HG03354 (cell line): ENCODE measurements around the gene ANXA2R.

ENCODE experiments used
- ATAC-seq: cut with Tn5 transposase; IDR thresholded peaks from one replicate; pipeline ENCODE4 v1.9.1; 2021; ENCODE audit warnings: mild to moderate bottlenecking; ENCODE audit not compliant: unreplicated experiment, poor library complexity, severe bottlenecking

Gene ANXA2R

DNA sequence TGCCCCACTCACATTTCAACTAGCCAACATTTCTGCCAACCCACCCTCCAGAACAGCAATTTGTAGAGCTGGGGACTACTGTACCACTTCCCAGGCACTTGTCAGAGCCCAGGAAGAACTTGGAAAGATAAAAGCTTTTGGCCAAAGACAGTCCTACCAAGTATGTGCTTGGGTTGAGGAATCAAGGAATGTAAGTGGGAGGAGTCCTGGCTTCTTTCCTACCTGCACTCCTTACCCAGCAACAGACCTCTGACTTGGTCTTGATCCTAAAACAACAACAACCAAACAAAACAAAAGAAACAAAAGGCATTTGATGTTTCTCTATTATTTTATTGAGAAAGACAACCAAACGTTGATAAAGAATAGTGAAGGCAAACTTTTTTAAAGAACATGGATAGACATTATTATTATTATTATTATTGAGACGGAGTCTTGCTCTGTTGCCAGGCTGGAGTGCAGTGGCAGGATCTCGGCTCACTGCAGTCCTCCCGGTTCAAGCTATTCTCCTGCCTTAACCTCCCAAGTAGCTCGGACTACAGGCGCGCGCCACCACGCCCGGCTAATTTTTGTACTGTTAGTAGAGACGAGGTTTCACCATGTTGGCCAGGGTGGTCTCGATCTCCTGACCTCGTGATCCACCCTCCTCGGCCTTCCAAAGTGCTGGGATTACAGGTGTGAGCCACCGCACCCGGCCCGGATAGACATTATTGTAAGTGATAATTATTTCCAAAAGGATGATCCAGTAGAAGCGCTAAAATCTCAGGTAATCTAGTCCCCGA lies 33.5 kb downstream of the ANXA2R start:
- no peak for ATAC-seq

- no peak for ATAC-seq
Measured at GRCh38 chr5:43005031-43005430, 35.1 kb downstream of the ANXA2R start.

GRCh38 chr5:43001748-43002147 lies 38.4 kb downstream of the ANXA2R start:
- ATAC-seq, result no peak

- ATAC-seq, result no peak
Measured at GRCh38 chr5:43000914-43001313, 39.2 kb downstream of the ANXA2R start.

- no peak for ATAC-seq
Measured at GRCh38 chr5:43000111-43000840, 39.8 kb downstream of the ANXA2R start.

GRCh38 chr5:42995360-42995751 lies 44.8 kb downstream of the ANXA2R start:
- no peak for ATAC-seq

DNA sequence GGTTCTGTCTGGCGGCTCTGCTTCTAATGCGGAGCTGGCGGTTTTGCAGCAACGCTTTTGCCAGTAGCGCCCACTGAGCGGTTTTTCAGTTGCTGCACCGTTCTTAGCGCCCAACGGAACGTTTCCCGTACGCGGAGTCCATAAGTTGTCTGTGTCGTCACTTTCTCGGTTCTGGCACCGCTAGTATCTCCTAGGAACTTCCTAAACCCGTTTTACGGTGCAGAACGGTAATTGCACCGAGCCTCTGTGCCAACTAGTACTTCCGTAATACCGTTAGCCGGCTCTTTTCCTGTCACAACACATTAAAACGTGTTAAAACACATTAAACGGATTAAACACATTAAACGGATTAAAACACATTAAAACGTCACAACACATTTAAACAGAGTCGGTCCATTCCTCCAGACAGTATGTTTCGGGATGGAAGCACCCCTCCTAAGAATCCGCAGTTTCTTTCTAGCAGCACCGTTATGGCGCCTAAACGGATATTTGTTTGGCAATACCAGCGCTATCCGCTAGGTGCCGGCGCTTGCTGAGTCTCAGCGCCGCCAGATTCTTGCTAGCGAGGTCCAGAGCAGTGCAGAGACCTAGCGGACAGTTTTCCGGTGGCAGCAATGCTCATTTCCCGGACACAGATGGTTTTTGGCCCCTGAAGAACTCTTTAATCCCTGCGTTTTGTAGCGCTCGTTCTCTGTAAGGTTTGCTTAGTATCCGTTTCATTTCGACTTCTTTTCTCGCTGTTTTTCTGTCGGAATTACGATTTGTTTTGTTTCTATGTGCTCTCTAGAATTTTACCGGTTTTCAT lies 45.4 kb downstream of the ANXA2R start:
- ATAC-seq, result peak; percentile 47

GRCh38 chr5:42994246-42994554 lies 45.9 kb downstream of the ANXA2R start:
- no peak for ATAC-seq

DNA sequence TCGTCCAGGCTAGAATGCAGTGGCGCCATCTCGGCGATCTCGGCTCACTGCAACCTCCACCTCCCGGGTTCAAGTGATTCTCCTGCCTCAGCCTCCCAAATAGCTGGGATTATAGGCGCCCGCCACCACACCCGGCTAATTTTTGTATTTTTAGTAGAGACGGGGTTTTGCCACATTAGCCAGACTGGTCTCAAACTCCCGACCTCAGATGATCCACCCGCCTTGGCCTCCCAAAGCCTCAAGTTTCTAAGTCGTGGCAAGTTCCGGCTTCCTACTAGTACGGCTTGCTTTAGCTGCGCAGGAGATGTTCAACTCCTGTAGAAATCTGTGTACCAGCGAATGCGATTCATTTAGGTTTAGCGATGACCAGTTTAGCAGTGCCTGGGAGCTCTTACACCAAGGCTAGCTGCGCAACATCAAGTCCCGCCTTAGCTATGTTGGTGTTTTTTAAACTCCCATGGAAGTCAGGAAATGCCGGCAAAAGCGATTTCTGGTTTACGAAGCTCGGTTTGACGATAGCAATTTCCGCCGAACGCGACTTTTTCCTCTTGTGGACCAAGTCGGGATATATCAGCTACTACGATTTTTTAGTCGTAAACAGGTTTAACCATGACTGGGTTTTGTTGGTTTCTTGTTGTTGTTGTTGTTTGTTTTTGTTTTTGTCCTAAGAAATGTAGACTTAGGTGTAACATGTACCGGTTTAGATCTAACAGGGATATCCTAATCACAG lies 46.4 kb downstream of the ANXA2R start:
- peak; percentile 14 for ATAC-seq

- ATAC-seq, result peak; percentile 52
Measured at GRCh38 chr5:42992088-42992879, 47.8 kb downstream of the ANXA2R start.

- ATAC-seq, result peak; percentile 23
Measured at GRCh38 chr5:42991404-42992087, 48.6 kb downstream of the ANXA2R start.

DNA sequence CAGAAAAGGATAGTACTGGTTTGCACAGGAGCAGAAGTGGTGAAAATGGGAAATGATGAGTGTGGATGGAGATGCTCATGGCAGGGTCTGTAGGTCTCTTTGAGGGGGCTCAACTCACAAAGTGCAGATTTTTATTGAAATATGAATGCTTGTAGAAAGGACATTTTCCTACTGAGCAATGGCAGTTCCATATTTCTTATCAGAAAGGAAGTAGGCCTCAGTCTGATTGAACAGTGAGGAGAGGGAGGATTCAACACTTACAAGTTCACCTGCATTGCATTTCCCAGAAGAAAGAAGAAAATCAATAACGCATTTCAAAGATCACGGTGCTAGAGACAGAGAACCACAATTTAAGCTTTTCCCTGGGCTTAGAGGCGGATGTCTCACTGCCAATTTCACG lies 49.2 kb downstream of the ANXA2R start:
- ATAC-seq, result no peak
